WTC11 (cell line): ENCODE results near the gene DCAF16. TPM values are rescaled to one million over a fixed set of nuclear protein-coding genes. Genes with fewer than 3 reads are reported as not detected.

ENCODE experiments used
- ATAC-seq: fragments of 200-7000 bp; cut with Tn5 transposase; 2 replicates; pipeline ENCODE4 v1.10.0; 2021; ENCODE audit warnings: mild to moderate bottlenecking, moderate library complexity
- CTCF ChIA-PET: fragments of 300-600 bp; sonication (Branson Sonifier 250); formaldehyde crosslinking; loops from one replicate; lab custom pipeline; 2021; ENCODE audit warnings: antibody characterized with exemption; lab: Charles Lee
- POLR2A ChIA-PET: fragments of 350-600 bp; sonication (Branson Sonifier 250); formaldehyde crosslinking; loops from one replicate; lab custom pipeline; 2021; ENCODE audit warnings: antibody characterized with exemption; lab: Charles Lee
- DNase-seq: peaks from one replicate; pipeline ENCODE4 v3.0.0; 2021; ENCODE audit warnings: low spot score
- H3K27ac Mint-ChIP-seq: 2 replicates; pipeline ENCODE4 v1.8.0; 2021; ENCODE audit warnings: mixed read lengths
- H3K27me3 Mint-ChIP-seq: 2 replicates; pipeline ENCODE4 v1.8.0; 2021; ENCODE audit warnings: low read depth, mild to moderate bottlenecking, moderate library complexity, mixed read lengths
- H3K36me3 Mint-ChIP-seq: 2 replicates; pipeline ENCODE4 v1.8.0; 2021; ENCODE audit warnings: mixed read lengths
- H3K4me1 Mint-ChIP-seq: 2 replicates; pipeline ENCODE4 v1.8.0; 2022; ENCODE audit warnings: mixed read lengths
- H3K4me3 Mint-ChIP-seq: 2 replicates; pipeline ENCODE4 v1.8.0; 2021; ENCODE audit warnings: mild to moderate bottlenecking, moderate library complexity, mixed read lengths
- H3K9me3 Mint-ChIP-seq: 2 replicates; pipeline ENCODE4 v1.8.0; 2021; ENCODE audit warnings: mixed read lengths
- ATF3 ChIP-seq: sonication (generic); formaldehyde crosslinking; conservative IDR thresholded peaks from 2 replicates; pipeline ENCODE4 v1.8.1; 2022; ENCODE audit warnings: mild to moderate bottlenecking, missing genetic modification reagents
- CREB1 ChIP-seq: sonication (generic); formaldehyde crosslinking; IDR thresholded peaks from 2 replicates; pipeline ENCODE4 v1.8.0; 2023; ENCODE audit warnings: mild to moderate bottlenecking, missing genetic modification reagents
- FOXJ3 ChIP-seq: sonication (generic); formaldehyde crosslinking; IDR thresholded peaks from 2 replicates; pipeline ENCODE4 v1.9.0; 2021; ENCODE audit warnings: missing genetic modification reagents, mild to moderate bottlenecking, borderline replicate concordance
- GABPB1 ChIP-seq: sonication (generic); formaldehyde crosslinking; IDR thresholded peaks from 2 replicates; pipeline ENCODE4 v1.8.1; 2023; ENCODE audit warnings: mild to moderate bottlenecking, missing genetic modification reagents
- GRHL2 ChIP-seq: fragments of 250-450 bp; sonication (Bioruptor Pico); IDR thresholded peaks from 2 replicates; pipeline ENCODE4 v1.8.0; 2022; ENCODE audit warnings: mild to moderate bottlenecking, moderate library complexity; ENCODE audit not compliant: insufficient replicate concordance, severe bottlenecking
- GTF2I ChIP-seq: fragments of 250-450 bp; sonication (Bioruptor Pico); conservative IDR thresholded peaks from 2 replicates; pipeline ENCODE4 v1.4.0; 2021; ENCODE audit warnings: mild to moderate bottlenecking
- IRF1 ChIP-seq: sonication (generic); formaldehyde crosslinking; IDR thresholded peaks from 2 replicates; pipeline ENCODE4 v1.8.0; 2023; ENCODE audit warnings: missing genetic modification reagents
- MYBL2 ChIP-seq: sonication (generic); formaldehyde crosslinking; IDR thresholded peaks from 2 replicates; pipeline ENCODE4 v1.8.1; 2023; ENCODE audit warnings: mild to moderate bottlenecking, moderate library complexity, missing genetic modification reagents
- NR2C2 ChIP-seq: sonication (generic); formaldehyde crosslinking; IDR thresholded peaks from 2 replicates; pipeline ENCODE4 v1.8.0; 2022; ENCODE audit warnings: mild to moderate bottlenecking, missing genetic modification reagents
- OVOL2 ChIP-seq: fragments of 250-450 bp; sonication (Bioruptor Pico); IDR thresholded peaks from 2 replicates; pipeline ENCODE4 v1.9.0; 2021; ENCODE audit warnings: mild to moderate bottlenecking, borderline replicate concordance
- RELA ChIP-seq: sonication (generic); formaldehyde crosslinking; IDR thresholded peaks from 2 replicates; pipeline ENCODE4 v1.8.1; 2022; ENCODE audit warnings: missing genetic modification reagents, mild to moderate bottlenecking, borderline replicate concordance
- SOX15 ChIP-seq: fragments of 250-450 bp; sonication (Bioruptor Pico); IDR thresholded peaks from 2 replicates; pipeline ENCODE4 v1.9.0; 2021; ENCODE audit warnings: mild to moderate bottlenecking
- TCF7 ChIP-seq: sonication (generic); formaldehyde crosslinking; IDR thresholded peaks from 2 replicates; pipeline ENCODE4 v1.8.0; 2022; ENCODE audit warnings: mild to moderate bottlenecking, low read depth, missing genetic modification reagents, moderate library complexity
- USF1 ChIP-seq: sonication (generic); formaldehyde crosslinking; IDR thresholded peaks from 2 replicates; pipeline ENCODE4 v1.8.0; 2022; ENCODE audit warnings: mild to moderate bottlenecking, missing genetic modification reagents
- ZNF138 ChIP-seq: sonication (generic); formaldehyde crosslinking; conservative IDR thresholded peaks from 2 replicates; pipeline ENCODE4 v1.8.1; 2022; ENCODE audit warnings: mild to moderate bottlenecking, moderate library complexity, missing genetic modification reagents
- ZNF232 ChIP-seq: sonication (generic); formaldehyde crosslinking; IDR thresholded peaks from 2 replicates; pipeline ENCODE4 v1.8.0; 2022; ENCODE audit warnings: mild to moderate bottlenecking, missing genetic modification reagents
- ZNF512 ChIP-seq: sonication (generic); formaldehyde crosslinking; IDR thresholded peaks from 2 replicates; pipeline ENCODE4 v1.8.1; 2022; ENCODE audit warnings: missing genetic modification reagents, borderline replicate concordance
- total RNA-seq: library from RNA; stranded (reverse); gene quantifications from 3 replicates; pipeline ENCODE4 v1.2.3, GENCODE V29; 2021
- TF ChIP-seq, protein P1 (sequence below): sonication (generic); formaldehyde crosslinking; IDR thresholded peaks from 2 replicates; pipeline ENCODE4 v1.8.0; 2022; ENCODE audit warnings: mild to moderate bottlenecking, missing genetic modification reagents
- TF ChIP-seq, protein P2 (sequence below): sonication (generic); formaldehyde crosslinking; IDR thresholded peaks from 2 replicates; pipeline ENCODE4 v1.8.1; 2023; ENCODE audit warnings: mild to moderate bottlenecking, missing genetic modification reagents
- TF ChIP-seq, protein P3 (sequence below): fragments of 250-450 bp; sonication (Bioruptor Pico); IDR thresholded peaks from 2 replicates; pipeline ENCODE4 v1.9.0; 2021; ENCODE audit warnings: mild to moderate bottlenecking, borderline replicate concordance

DCAF16 gene
- total RNA-seq, 1 experiment from 2014 or later = 53.6 TPM

DNA sequence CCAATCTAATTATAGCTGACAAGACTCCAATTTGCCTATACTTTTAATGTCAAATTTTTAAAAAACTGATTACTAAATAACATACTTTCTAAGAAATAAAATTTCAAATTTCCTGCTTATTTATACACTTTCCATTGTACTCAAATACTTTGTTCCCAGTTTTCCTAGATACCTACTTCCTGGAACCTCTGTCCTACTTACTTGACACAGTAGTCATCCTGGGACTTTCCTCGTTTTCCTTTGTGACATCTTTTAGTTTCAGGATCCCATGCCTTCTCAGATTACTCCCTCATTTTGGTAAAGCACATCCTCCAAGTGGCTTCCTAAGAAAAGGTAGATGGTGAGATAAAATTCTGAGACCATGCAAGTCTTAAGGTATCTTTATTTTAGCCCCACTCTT lies 15.8 kb downstream of the DCAF16 start:
- peaks cover 25% of the 10 kb centered on the region for H3K36me3 Mint-ChIP-seq

DNA sequence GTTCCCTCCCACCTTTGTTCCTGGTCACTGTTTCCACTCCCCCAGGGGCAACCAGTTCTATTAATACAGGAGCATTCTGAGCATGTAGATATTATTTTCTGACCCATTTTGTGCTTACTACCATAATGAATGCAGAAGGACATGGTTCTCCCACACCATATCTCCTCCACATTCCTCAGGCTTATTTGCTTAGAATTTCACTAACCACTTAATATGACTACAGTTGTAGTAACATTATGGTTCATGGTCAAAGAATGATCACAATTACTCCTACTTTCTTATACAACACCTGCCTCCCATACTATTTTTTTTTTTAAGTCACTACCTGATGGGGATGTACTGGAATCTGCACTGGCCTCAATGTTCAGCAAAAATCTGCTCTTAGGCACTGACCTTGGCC lies 21.6 kb downstream of the DCAF16 start:
- Mint-ChIP-seq H3K9me3 (0 out of 2 replicates have a peak, but pooled peaks cover 4% of the 10 kb centered on the region), H3K4me3 (no peak overlapping the region), H3K27me3 (0 out of 2 replicates have a peak, but pooled peaks cover 3% of the 10 kb centered on the region), H3K4me1 (no peaks in the 10 kb centered on the region), H3K27ac (no peak overlapping the region), H3K36me3 (peaks cover 23% of the 10 kb centered on the region)
- POLR2A ChIA-PET = no interaction called here
- TF ChIP-seq SOX15 = no peak
- TF ChIP-seq NR2C2 (CRISPR knock-in tag) = no peak
- TF ChIP-seq GRHL2 (CRISPR knock-in tag) = no peak
- no peak for TF ChIP-seq OVOL2
- CTCF ChIA-PET = no interaction called here
- no peak for DNase-seq
- no peak for ATAC-seq

More for the DNA sequence above, 15.8 kb downstream of the DCAF16 start:
- 0 out of 2 replicates have a peak, but pooled peaks cover 4% of the 10 kb centered on the region for H3K9me3 Mint-ChIP-seq
- no peaks in the 10 kb centered on the region for H3K27me3 Mint-ChIP-seq
- DNase-seq (no peak), ATAC-seq (no peak)
- H3K27ac Mint-ChIP-seq = no peak overlapping the region
- CTCF ChIA-PET = no interaction called here
- H3K4me3 Mint-ChIP-seq = no peak overlapping the region
- TF ChIP-seq USF1 (CRISPR knock-in tag) = no peak
- TF ChIP-seq ZNF138 = no peak
- TF ChIP-seq OVOL2 = no peak
- TF ChIP-seq IRF1 (CRISPR knock-in tag) = no peak
- H3K4me1 Mint-ChIP-seq = no peaks in the 10 kb centered on the region
- POLR2A ChIA-PET = no interaction called here

- POLR2A ChIA-PET = no interaction called here
- H3K4me3 Mint-ChIP-seq = no peak overlapping the region
- peaks cover 10% of the 10 kb centered on the region for H3K36me3 Mint-ChIP-seq
- ATAC-seq (no peak), DNase-seq (no peak)
- H3K4me1 Mint-ChIP-seq = no peaks in the 10 kb centered on the region
- CTCF ChIA-PET = no interaction called here
- peaks cover 16% of the 10 kb centered on the region for H3K27me3 Mint-ChIP-seq
- H3K9me3 Mint-ChIP-seq = 0 out of 2 replicates have a peak, but pooled peaks cover 3% of the 10 kb centered on the region
- no peak overlapping the region for H3K27ac Mint-ChIP-seq
- TF ChIP-seq, protein P1, sequence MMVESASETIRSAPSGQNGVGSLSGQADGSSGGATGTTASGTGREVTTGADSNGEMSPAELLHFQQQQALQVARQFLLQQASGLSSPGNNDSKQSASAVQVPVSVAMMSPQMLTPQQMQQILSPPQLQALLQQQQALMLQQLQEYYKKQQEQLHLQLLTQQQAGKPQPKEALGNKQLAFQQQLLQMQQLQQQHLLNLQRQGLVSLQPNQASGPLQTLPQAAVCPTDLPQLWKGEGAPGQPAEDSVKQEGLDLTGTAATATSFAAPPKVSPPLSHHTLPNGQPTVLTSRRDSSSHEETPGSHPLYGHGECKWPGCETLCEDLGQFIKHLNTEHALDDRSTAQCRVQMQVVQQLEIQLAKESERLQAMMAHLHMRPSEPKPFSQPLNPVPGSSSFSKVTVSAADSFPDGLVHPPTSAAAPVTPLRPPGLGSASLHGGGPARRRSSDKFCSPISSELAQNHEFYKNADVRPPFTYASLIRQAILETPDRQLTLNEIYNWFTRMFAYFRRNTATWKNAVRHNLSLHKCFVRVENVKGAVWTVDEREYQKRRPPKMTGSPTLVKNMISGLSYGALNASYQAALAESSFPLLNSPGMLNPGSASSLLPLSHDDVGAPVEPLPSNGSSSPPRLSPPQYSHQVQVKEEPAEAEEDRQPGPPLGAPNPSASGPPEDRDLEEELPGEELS = no peak
- TF ChIP-seq ATF3 (CRISPR knock-in tag) = no peak
- no peak for TF ChIP-seq ZNF232
- TF ChIP-seq MYBL2 = no peak
- TF ChIP-seq NR2C2 (CRISPR knock-in tag) = no peak
- no peak for TF ChIP-seq TCF7 (CRISPR knock-in tag)
- TF ChIP-seq ZNF512 = no peak
- TF ChIP-seq GTF2I (CRISPR knock-in tag) = no peak
- TF ChIP-seq, protein P2, sequence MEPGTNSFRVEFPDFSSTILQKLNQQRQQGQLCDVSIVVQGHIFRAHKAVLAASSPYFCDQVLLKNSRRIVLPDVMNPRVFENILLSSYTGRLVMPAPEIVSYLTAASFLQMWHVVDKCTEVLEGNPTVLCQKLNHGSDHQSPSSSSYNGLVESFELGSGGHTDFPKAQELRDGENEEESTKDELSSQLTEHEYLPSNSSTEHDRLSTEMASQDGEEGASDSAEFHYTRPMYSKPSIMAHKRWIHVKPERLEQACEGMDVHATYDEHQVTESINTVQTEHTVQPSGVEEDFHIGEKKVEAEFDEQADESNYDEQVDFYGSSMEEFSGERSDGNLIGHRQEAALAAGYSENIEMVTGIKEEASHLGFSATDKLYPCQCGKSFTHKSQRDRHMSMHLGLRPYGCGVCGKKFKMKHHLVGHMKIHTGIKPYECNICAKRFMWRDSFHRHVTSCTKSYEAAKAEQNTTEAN = no peak
- no peak for TF ChIP-seq FOXJ3
- no peak for TF ChIP-seq GRHL2 (CRISPR knock-in tag)
- TF ChIP-seq, protein P3, sequence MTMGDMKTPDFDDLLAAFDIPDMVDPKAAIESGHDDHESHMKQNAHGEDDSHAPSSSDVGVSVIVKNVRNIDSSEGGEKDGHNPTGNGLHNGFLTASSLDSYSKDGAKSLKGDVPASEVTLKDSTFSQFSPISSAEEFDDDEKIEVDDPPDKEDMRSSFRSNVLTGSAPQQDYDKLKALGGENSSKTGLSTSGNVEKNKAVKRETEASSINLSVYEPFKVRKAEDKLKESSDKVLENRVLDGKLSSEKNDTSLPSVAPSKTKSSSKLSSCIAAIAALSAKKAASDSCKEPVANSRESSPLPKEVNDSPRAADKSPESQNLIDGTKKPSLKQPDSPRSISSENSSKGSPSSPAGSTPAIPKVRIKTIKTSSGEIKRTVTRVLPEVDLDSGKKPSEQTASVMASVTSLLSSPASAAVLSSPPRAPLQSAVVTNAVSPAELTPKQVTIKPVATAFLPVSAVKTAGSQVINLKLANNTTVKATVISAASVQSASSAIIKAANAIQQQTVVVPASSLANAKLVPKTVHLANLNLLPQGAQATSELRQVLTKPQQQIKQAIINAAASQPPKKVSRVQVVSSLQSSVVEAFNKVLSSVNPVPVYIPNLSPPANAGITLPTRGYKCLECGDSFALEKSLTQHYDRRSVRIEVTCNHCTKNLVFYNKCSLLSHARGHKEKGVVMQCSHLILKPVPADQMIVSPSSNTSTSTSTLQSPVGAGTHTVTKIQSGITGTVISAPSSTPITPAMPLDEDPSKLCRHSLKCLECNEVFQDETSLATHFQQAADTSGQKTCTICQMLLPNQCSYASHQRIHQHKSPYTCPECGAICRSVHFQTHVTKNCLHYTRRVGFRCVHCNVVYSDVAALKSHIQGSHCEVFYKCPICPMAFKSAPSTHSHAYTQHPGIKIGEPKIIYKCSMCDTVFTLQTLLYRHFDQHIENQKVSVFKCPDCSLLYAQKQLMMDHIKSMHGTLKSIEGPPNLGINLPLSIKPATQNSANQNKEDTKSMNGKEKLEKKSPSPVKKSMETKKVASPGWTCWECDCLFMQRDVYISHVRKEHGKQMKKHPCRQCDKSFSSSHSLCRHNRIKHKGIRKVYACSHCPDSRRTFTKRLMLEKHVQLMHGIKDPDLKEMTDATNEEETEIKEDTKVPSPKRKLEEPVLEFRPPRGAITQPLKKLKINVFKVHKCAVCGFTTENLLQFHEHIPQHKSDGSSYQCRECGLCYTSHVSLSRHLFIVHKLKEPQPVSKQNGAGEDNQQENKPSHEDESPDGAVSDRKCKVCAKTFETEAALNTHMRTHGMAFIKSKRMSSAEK (CRISPR knock-in tag) = no peak
- TF ChIP-seq RELA = no peak
- TF ChIP-seq CREB1 (CRISPR knock-in tag) = no peak
- no peak for TF ChIP-seq GABPB1
- no peak for TF ChIP-seq IRF1 (CRISPR knock-in tag)
These were observed 23.2 kb downstream of the DCAF16 start for GRCh38 chr4:17787315-17787714.
